HG03045 (cell line): ENCODE measurements around the gene NOTCH4.
"Not testable (repeated sequence)": the region's sequence is repeated elsewhere in the genome, so short reads cannot be mapped to it uniquely, and the experiment has no call there.

Experiments used
- ATAC-seq: cut with Tn5 transposase; IDR thresholded peaks from one replicate; pipeline ENCODE4 v1.9.1; 2021; ENCODE audit warnings: mild to moderate bottlenecking, moderate library complexity; ENCODE audit not compliant: unreplicated experiment

Gene NOTCH4

DNA sequence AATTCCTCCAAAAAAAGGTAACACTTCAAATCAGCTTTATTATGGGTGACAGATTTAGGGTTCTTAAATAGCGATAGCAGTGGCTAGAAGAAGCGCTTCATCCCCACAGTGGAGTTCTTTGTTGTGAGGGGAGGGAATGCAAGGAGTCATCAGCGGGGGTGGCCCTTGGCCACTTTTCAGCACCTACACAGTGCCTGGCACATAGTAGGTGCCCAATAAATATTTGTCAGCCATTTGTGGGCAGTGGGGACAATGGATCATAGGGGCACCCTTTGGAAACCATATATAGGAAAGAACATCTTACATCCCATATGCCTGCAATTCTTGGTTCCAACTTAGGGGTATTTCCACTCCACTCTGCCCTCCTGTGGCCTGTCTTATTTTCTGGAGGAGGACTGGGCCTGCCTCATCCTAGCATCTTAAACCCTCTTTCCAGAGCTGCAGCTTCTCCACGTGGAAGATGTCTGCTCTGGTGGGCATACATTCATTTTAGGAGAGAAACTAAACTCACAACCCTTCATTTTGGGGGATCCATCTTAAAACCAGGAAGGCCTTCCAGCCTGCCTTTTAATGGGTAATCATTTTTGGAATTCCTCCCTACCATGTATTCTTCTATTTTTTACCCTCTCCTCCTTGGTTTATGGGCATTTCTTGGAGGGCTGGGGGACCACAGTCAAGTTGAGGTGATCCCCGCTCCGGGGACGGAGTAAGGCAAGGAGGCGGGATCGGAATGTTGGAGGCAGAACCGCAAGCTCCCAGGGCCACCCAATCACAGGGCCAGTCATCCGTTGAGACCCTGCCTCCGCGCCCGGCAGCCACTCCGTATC lies 28.8 kb downstream of the NOTCH4 start:
- peak; percentile 78 for ATAC-seq

DNA sequence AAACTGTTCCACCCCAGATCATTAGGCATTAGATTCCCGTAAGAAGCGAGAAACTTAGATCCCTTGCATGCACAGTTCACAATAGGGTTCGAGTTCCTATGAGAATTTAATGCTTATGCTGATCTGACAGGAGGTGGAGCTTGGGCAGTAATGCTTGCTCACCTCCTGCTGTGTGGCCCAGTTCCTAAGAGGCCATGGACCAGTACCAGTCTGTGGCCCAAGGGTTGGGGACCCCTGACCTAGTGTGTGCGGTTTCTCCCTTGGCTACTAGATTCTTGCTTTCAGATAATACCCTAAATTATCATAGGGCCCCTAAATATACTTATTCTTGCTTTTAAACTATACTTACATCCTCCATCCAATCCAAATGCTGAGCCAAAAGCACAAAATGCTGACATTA lies 29.5 kb downstream of the NOTCH4 start:
- ATAC-seq, result no peak

DNA sequence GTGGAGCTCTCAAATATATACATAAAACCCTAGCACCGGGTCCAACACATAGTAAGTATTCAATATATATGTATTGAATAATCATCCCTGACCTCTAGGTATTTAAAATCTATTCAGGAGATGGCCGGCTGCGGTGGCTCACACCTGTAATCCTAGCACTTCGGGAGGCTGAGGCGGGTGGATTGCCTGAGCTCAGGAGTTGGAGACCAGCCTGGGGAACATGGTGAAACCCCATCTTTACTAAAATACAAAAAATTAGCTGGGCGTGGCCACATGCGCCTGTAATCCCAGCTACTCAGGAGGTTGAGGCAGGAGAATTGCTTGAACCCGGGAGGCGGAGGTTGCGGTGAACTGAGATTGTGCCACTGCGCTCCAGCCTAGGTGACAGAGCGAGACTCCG lies 30.8 kb downstream of the NOTCH4 start:
- not testable (repeated sequence) for ATAC-seq

DNA sequence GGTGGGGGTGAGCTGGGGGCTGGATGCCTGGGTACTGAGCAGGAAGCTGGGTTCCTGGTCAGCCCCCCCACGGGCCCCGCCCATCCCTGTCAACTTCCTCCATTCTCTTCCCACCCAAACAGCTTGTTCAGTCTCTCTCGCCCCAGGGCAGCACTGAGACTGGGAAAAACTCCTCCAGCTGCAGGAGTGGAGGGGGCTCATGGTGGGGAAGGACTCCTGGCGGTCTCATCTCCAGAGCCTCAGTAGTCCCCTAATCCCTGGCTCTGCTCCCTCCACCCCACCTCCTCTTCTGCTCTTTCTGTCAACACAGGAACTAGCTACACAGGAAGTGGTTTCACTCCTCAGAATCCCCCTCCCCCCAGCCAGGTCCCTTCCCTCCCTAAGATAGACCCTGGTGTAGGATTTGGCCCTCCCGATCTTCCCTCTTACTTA lies 31.2 kb downstream of the NOTCH4 start, which contains the start of gene GPSM3:
Gene GPSM3 (minus strand): TSS at position 36 of the 432 bp plus-strand sequence. CDS start 130 bp downstream, outside the sequence.
- ATAC-seq, result no peak

DNA sequence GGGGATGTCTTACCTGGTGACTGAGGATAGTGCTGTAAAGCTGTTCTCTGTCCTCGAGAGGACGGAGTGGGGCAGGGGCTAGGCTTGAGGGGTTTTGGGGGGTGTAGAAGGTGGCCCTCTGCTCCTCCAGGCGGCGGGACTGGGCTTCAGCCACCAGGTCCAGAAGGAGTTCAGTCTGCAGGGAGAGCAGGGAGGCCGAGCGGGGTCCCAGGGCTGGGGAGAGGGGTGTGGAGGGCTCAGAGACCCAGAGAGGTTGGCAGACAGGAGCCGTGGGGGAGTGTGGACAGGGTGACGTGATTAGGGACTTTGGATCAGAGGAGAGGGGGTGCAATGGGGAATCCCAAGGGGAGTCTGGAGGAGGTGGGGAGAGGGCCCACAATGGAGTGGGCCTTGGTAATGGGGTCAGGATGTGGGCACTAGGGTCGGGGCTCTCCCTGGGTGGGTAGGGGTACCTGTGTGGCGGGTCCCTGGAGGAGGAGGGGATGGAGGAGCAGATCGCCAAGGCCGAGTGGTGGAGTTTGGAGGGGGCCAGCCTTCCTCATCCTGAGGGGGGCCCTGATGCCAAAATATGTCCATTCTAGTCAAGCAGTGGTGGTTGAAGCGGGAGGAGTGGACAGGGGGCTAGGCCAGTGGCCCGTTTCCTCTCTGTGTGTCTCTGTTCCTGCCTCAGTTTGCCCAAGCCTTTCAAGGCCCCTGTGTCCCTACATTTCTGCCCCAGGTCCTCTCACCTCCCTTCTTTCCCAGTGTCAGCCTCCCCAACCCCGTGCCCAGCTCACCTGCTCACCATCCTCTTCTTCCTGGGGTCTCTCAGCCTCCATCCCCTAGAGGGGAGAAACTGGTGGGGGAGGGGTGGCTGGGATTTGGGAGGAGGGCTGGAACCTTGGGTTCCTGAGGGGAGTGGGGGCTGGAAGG lies 31.9 kb downstream of the NOTCH4 start:
- ATAC-seq, result no peak

DNA sequence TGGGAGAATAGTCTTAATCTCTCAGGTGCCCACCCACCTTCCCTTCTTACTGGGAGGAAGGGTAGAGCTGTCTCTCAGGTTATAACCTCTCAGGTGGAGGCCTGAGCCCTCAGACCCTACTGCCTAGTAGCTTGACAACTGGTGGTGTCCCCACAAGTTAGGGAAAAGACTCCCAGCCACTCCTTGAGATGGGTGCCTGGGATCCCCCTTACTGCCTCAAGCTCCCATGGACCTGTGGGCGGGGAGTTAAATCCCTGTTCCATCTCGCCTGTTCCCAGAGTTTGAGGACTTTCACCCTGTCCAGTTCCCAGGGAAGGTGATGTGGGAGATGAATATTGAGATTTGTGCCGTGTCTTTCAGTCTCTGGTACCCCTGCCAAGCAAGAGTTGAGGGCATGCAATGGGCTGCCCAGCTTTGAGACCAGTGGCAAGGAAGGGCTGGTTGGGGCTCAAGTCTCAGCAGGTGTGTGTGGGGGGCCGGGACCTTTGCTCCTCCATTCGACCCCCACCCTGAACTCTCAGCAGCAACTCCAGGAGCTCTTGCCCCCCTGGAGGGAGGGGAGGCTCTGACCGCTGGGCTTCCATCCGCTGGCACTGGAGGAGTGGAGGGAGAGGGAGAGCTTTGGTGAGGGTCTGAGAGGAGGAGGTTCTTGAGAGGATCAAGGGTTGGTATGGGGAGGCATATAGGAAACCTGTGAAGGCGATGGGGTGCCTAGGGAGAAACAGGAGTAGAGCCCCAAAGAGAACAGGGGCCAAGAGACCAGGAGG lies 32.8 kb downstream of the NOTCH4 start:
- ATAC-seq, result no peak

DNA sequence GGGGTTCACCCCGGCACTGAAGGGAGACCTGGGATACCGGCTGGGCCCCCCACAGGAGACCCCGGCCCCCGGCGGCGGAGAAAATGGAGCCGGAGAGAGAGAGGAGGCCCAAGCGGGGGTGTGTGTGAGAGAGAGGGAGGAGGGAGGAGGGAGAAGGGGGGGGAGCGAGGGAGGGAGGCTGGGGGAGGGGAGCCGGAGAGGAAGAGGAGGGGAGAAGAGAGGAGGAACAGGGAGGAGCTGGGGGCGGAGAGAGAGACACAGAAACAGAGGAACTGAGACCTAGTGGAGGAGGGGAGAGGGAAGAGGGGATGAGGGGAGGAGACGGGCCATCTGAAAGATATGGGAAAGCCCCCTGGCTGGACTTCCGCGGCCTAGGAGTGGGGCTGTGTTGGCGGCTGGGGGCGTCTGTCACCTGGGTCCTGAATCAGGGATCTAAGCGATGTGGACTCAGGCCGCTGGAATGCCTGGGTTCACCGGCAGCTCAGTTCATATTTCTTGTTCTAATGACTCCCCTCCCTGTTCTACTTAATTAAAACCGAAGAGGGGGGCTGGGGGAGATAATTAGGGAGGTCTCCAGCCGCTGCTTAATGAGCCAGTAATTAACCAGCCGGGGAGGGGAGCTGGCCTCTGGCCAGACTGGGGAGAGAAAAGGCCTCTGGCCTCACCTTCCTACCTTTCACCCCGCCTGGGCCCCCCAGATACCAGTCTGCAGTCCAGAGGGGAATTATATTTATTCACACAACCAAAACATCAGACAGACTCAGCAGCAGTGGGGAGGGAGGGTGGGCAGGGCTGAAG lies 33.6 kb downstream of the NOTCH4 start, which contains the start of gene PBX2:
Gene PBX2 (minus strand): TSS at position 149 of the 798 bp plus-strand sequence. CDS start 287 bp downstream, outside the sequence.
- ATAC-seq, result peak; percentile 49

DNA sequence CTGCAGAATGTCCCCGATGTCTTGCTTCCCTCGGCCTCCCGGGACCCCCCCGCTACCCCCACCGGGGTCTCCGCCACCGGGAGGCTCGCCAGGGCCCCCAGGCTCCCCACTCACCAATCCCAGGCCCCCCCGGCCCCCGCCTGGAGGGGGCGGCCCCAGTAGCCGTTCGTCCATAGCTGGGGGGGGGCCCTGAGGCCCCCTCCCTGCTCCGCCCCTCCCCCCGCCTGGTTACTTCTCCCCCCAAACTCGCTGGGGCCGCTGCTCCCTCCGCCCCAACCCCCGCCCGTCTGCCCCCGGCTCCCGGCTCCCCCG lies 34.2 kb downstream of the NOTCH4 start:
- no peak for ATAC-seq

DNA sequence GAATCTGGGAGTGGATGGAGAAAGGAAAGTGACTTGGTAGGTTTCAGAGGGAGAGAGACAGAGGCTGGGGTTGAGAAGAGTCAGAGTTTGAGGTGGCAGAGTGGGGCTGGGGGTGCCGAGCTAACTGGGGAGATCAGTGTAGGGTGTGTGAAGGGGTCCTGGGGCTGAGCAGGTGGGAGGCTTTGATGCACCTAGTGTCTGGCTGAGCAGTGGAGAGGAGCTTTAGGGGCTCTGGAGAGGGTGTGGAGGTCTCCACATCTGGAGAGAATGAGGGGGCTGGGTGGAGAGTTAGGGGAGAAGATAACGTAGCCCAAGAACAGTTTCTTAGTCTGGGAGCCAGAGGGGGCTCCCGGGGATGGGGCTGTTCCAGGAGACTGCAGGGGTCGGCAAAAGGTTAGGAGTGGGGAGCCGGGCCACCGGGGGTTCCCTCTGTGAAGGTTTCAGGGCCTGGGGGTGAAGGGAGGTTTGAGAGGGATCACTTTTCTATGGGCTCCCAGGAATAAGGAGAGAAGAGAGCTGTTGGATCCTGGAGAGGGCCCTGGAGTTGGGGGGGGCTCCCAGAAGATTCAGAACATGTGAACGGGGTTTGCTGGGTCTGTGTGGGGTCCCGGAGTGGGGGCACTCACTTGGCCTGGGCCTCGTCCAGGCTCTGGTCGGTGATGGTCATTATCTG lies 34.7 kb downstream of the NOTCH4 start:
- ATAC-seq, result no peak

DNA sequence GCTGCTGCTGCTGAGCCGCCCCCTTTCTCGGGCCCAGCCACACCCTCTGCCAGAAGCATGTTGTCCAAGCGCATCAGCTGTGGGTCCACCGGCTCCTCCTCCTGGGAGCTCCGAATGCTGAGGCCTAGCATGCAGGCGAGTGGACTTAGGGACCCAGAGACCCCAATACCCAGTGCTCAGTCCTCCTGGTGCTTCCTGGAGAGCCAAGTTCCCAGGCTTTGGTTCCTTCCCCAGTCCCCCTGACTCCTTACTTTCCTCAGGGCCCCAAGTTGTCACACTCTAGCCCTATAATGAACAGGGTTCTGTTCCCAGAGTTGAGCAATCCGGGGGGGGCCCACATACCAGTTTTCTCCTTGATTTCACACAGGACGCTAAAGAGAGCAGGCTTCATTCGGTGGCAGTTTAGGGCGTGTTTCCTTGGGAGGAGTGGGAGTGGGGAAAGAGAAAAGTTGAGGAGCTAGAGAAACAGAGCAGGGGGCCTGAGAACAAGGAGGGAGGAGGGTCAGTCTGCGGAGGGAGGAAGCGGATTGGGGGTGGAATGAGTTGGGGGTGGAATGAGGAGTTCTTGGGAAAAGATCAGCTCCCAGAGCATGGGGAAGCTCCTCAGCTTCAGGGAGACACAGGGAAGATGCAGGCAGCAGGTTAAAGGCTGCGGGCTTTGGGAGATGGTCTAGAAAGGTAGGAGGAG lies 35.3 kb downstream of the NOTCH4 start:
- ATAC-seq, result no peak

DNA sequence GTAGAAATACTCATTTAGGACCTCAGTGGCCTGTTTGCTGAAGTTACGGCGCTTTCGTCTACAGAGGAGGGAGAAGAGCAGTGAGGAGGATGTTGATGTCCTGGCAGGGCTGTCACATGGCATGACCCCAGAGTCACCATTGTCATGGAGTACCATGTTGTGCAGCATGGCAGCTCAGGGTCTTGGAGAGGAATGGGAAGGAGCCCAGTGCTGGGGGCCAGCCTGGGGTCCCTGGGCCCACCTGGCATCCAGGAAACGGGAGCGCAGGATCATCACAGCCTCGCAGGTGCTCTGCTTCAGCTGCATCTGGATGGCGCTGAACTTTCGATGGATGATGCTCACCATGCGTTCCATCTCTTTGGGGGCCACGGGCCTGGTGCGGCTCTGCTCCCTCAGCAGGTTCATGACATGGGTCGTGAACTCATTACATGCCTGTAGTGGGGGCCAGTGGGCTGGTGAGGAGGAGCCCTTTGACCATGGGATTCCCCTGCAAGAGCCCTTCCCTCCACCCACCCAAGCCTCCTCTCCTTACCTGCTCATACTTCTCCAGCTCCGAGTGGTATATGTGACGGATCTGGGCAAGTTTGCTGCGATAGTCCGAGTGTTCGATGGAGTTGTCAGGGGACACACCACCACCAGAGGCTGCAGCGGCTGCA lies 36.0 kb downstream of the NOTCH4 start:
- ATAC-seq, result not testable (repeated sequence)

DNA sequence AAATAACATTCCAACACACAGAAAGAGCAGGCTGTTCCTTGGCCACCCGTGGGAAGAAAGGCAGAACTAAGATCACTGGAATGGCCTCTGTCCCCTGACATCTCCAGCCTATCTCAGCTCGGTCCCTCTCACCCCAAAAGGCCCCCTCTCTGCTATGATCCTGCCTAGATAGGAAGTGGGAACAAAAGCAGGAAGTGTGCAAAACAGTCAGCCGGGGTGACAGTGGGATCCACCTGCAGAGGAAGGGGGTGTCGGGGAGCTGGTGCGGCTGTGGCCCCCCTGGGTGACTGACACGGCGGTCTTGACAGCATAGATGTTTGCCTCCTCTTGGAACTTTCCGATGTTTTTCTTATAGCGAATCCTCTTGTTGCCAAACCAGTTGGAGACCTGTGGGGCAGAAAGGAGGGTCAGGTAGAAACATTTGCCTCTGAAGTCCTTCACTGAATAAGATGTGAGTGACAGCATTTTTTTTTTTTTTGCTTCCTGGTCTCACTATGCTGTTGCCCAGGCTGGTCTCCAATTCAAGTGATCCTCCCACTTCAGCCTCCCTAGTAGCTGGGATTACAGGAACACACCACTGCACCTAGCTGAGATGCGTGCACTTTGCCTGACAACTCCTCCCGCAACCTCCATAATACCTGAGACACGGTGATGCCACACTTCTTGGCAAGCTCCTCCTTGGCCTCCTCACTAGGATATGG lies 36.7 kb downstream of the NOTCH4 start:
- ATAC-seq, result no peak

DNA sequence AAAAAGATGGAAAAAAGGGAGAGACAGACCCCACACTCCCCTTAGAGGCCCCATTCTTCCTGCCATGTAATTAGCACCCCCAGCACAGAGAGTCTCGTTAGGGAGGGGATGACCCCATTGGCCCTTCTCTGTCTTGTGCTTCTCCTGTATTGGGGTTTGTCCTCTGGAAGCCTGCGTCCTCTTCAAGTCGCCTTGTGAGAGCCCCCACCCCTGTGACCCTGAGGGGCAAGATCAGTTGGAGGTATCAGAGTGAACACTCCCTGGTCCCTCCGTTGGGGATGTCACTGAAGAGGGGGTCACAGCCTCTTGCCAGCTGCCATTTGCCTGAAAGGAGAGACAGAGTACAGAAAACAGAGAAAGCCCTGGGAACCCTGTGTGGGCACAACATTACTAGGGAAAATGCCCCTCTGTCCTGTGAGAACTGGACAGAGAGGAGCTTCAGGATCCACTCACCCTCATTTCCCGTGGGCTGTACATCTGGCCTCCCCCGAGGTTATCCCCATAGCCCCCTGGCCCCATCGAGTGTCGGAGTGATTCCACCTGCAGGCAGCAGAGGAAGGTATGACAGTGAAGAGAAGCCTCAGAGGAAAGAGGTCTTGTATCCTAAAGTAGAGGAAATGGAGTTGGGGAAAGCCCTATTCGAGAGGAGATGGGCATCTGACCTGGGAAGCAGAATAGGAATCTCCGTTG lies 37.6 kb downstream of the NOTCH4 start:
- not testable (repeated sequence) for ATAC-seq

DNA sequence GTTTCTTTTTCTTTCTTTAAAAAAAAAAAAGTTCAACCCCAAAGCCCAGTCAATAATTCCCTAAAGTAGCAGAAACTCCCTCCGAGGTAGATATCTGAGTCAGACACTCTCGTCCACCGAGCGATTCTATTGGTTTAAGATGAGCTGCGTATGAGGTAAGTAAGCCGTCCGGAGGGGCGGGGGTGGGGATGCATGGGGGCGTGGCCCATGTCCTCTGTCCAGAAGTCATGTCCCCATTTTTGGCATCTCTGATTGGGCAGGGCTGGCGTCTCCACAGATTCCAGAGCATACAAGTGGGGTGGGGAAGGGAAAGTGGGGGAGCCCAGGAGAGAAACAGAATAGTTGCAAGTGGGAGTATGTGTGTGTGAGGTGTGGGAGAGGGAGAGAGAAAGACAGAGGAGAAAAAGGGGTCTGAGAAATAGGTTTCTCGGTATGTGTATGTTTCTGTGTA lies 38.2 kb downstream of the NOTCH4 start:
- not testable (repeated sequence) for ATAC-seq

DNA sequence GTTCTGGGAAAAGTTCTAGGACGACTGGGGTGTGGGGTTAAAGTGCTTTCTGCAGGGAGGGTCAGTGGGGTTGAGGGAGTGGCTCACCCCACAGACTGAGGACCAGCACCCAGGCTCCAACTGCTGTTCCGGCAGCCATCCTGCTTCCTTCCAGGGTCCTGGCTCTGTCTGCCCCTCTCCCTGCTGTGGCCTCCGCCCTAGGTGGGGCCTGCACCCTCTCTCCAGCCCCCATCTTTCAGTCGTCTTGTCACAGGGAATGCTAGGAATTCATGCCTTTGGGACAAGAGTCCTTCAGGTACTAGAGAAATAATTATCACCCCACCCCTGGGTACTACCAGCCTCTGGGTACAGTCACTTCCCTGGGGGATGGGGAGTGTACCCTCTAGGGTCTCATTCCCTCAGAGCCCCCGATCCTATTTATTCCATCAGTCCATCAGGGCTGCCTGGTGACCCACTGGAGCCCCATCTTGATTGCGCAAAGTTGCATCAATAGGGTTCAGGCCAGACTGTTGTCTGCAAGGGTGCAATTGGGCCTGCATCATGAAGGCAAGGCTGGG lies 39.7 kb downstream of the NOTCH4 start, which contains the start of gene AGER:
Gene AGER (minus strand): TSS at position 170 of the 557 bp plus-strand sequence. CDS start 31 bp downstream, at position 139.
- no peak for ATAC-seq

DNA sequence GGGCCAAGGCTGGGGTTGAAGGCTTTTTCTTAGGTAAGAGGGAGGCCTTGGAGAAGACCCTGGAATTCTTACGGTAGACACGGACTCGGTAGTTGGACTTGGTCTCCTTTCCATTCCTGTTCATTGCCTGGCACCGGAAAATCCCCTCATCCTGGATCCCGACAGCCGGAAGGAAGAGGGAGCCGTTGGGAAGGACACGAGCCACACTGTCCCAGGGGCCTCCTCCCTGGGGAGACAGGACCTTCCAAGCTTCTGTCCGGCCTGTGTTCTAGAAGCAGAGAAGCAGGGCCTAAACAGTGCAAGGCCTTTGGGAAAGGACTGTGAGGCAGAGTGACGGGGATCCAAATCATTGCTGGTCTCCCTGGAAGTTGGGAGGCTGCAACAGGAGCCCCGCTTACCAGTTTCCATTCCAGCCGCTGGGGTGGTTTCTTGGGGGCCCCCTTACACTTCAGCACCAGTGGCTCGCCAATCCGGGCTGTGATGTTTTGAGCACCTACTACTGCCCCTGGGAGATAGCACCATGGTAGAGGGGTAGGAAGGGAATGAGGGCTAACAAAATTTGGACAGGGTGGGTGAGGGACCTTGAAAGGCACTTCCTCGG lies 40.3 kb downstream of the NOTCH4 start:
- ATAC-seq, result no peak
